Heart left ventricle (tissue), 13 donors: Measurements from ENCODE around the gene INO80E.

ENCODE experiments used
- POLR2A ChIP-seq, 2 donors: fragments of 450-650 bp; IDR thresholded peaks; one replicate each; pipeline ENCODE4 v1.6.1; 2017; ENCODE audit warnings: antibody characterized with exemption in 2 of 2, mild to moderate bottlenecking in 2 of 2, moderate library complexity in 2 of 2
- TF ChIP-seq, protein P1 (sequence below), 12 donors: fragments of 200-600 bp; sonication (generic) in 4 of 12; IDR thresholded peaks; one replicate each; pipeline versions ENCODE4 v1.5.0 to v1.8.0; 2018 to 2022; ENCODE audit warnings: antibody characterized with exemption in 12 of 12, mild to moderate bottlenecking in 5 of 12
- donor health status: ischemic (EF 13 %, LVEDD 7.1; RV severe dilation, severe dysfunction).
- donor health status: DM: no; HTN: yes; CAD: no.
- donor health status: DM: no; HTN: no; CAD: no.
- donor health status: ischemic (EF 25% LVEDD 6.9; RV normal size, moderate dysfunction).
- donor health status: ischemic (EF 25% LVEDD 5.7; RV mildly dilated, moderate dysfunction).
- donor health status: ischemic (EF 35%, LVEDD 5.7; RV mildly dilated, moderate dysfunction).
- donor health status: nonischemic (EF 11% LVEDD 7.7; RV severe dilation, severe dysfunction).
- donor health status: DM: yes; HTN: yes; CAD: no.
- donor health status: PGD.
- donor health status: ischemic (EF 29% LVEDD 5.4; RV normal size, mild dysfunction).
- donor health status: nonischemic (EF 23%, LVEDD 6.1; RV moderate dilation, normal function).

DNA sequence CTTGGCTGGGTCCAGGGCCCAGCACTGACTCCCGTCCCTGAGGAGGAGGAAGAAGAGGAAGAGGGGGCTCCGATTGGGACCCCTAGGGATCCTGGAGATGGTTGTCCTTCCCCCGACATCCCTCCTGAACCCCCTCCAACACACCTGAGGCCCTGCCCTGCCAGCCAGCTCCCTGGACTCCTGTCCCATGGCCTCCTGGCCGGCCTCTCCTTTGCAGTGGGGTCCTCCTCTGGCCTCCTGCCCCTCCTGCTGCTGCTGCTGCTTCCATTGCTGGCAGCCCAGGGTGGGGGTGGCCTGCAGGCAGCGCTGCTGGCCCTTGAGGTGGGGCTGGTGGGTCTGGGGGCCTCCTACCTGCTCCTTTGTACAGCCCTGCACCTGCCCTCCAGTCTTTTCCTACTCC, 9.1 kb upstream of the INO80E start:
- TF ChIP-seq, protein P1, sequence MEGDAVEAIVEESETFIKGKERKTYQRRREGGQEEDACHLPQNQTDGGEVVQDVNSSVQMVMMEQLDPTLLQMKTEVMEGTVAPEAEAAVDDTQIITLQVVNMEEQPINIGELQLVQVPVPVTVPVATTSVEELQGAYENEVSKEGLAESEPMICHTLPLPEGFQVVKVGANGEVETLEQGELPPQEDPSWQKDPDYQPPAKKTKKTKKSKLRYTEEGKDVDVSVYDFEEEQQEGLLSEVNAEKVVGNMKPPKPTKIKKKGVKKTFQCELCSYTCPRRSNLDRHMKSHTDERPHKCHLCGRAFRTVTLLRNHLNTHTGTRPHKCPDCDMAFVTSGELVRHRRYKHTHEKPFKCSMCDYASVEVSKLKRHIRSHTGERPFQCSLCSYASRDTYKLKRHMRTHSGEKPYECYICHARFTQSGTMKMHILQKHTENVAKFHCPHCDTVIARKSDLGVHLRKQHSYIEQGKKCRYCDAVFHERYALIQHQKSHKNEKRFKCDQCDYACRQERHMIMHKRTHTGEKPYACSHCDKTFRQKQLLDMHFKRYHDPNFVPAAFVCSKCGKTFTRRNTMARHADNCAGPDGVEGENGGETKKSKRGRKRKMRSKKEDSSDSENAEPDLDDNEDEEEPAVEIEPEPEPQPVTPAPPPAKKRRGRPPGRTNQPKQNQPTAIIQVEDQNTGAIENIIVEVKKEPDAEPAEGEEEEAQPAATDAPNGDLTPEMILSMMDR (IDR thresholded peaks at IDR 0.05), result no peak
- no peak for TF ChIP-seq POLR2A (IDR thresholded peaks at IDR 0.05)
